Measurements from ENCODE around the gene TNK1. TPM values are rescaled to one million over a fixed set of nuclear protein-coding genes. Genes with fewer than 3 reads are reported as not detected.

Gene TNK1
- total and polyA plus RNA-seq, 10 donors: 4.2 to 16.2 (median 6.6) TPM

DNA sequence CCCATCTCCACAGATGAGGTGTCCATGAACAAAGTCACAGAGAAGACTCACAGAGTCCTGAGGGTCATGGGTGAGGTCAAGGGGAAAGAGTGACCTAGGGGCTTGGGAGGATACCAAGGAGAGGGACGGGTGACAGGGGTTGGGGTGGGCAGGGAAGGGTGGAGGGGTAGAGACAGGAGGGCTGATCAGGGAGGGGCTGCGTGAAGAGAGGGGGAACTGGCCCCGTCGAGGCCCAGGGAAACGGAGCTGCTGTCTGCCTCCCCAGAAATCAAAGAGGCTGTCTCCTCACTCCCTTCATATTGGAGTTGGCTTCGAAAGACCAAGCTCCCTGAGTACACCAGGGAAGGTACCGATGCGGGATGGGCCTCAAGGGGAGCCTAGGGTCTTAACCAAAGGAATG is 25.3 kb upstream of the TNK1 start:
- no peak for DNase-seq
- H3K36me3 ChIP-seq: peaks cover 0 to 9% (median 0%) of the 10 kb centered on the region in 6 donors
- intact Hi-C loops (cut with DNase I; ENCODE audit: low total_unique reads): loop anchor here (5.0 to 10.0 kb wide), 2 partner anchors 82 to 159 kb away; partner anchors contain the start of genes FGF11 and TMEM102
- no peak overlapping the region for H3K4me3 ChIP-seq
- TF ChIP-seq POLR2A (IDR thresholded peaks at IDR 0.05) (no peak), POLR2AphosphoS5 (IDR thresholded peaks at IDR 0.05) (no peak), CTCF (IDR thresholded peaks at IDR 0.05 in 8 of 11, conservative IDR thresholded peaks at IDR 0.05 in 3 of 11) (no peak)
- 78 to 88% (median 80%) methylated on average over 8 of the region's 8 CpGs for WGBS, 5 donors
- H3K27ac ChIP-seq: peak overlapping the region in 3 of 8 donors; percentile 26 to 40 (median 34)
- H3K27me3 ChIP-seq (replicated peaks in 1 of 7): no peaks in the 10 kb centered on the region
- peaks cover 22 to 63% (median 44%) of the 10 kb centered on the region in 6 donors for H3K4me1 ChIP-seq
- H3K9me3 ChIP-seq: no peaks in the 10 kb centered on the region

GRCh38 chr17:7356072-7356549 is 24.8 kb upstream of the TNK1 start:
- peak; percentile 72 to 82 (median 74) for TF ChIP-seq POLR2AphosphoS5 (IDR thresholded peaks at IDR 0.05)
- TF ChIP-seq CTCF (IDR thresholded peaks at IDR 0.05 in 8 of 11, conservative IDR thresholded peaks at IDR 0.05 in 3 of 11): peak; percentile 84 to 99 (median 95)
- TF ChIP-seq POLR2A (IDR thresholded peaks at IDR 0.05): no peak
- 10 to 31% (median 12%) methylated on average over 4 to 12 of the region's 12 CpGs for WGBS, 5 donors
- no peaks in the 10 kb centered on the region for H3K9me3 ChIP-seq
- DNase-seq: peak; percentile 96
- H3K36me3 ChIP-seq: peaks cover 0 to 3% (median 0%) of the 10 kb centered on the region in 6 donors
- H3K4me3 ChIP-seq: peak overlapping the region in 1 of 8 donors; percentile 1
- H3K27ac ChIP-seq: peak overlapping the region in 7 of 8 donors; percentile 0 to 46 (median 26)
- H3K4me1 ChIP-seq: peaks cover 17 to 58% (median 38%) of the 10 kb centered on the region in 6 donors
- no peaks in the 10 kb centered on the region for H3K27me3 ChIP-seq (replicated peaks in 1 of 7)
- intact Hi-C loops (cut with DNase I; ENCODE audit: low total_unique reads): loop anchor here (5.0 to 10.0 kb wide), 2 partner anchors 81 to 159 kb away; partner anchors contain the start of genes FGF11 and TMEM102

DNA sequence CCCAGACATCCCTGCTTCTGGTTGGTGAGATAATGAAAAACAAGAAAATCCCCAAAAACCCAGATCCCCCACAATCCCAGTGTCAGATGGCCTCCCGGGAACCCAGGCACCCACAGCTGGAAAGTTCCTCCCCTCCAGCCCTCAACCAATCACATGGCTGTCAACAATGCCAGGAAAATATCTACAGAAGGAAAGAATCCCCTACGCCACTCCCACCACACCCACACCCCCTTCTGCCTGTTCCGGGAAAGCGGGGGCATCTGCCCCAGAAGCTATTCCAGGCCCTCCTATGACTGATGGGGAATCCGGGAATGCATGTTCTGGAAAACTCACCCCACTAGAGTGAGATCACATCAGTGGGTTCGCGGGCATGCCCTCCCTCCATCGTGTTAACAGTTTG is 24.1 kb upstream of the TNK1 start:
- Histone ChIP-seq H3K27ac (peak overlapping the region in 7 of 8 donors; percentile 0 to 46 (median 26)), H3K4me3 (peak overlapping the region in 1 of 8 donors; percentile 1), H3K36me3 (no peaks in the 10 kb centered on the region), H3K9me3 (no peaks in the 10 kb centered on the region), H3K4me1 (peaks cover 13 to 51% (median 32%) of the 10 kb centered on the region in 6 donors), H3K27me3 (replicated peaks in 1 of 7) (no peaks in the 10 kb centered on the region)
- intact Hi-C loops (cut with DNase I; ENCODE audit: low total_unique reads): loop anchor here (5.0 to 10.0 kb wide), 2 partner anchors 81 to 158 kb away; partner anchors contain the start of genes FGF11 and TMEM102
- no peak for TF ChIP-seq CTCF (IDR thresholded peaks at IDR 0.05 in 8 of 11, conservative IDR thresholded peaks at IDR 0.05 in 3 of 11)
- no peak for TF ChIP-seq POLR2A (IDR thresholded peaks at IDR 0.05)
- TF ChIP-seq POLR2AphosphoS5 (IDR thresholded peaks at IDR 0.05): no peak
- WGBS, 5 donors: 70 to 80% (median 77%) methylated on average over 8 of the region's 8 CpGs
- DNase-seq: no peak

GRCh38 chr17:7357381-7357780 is 23.5 kb upstream of the TNK1 start:
- Histone ChIP-seq H3K4me1 (peaks cover 12 to 45% (median 28%) of the 10 kb centered on the region in 6 donors), H3K9me3 (no peaks in the 10 kb centered on the region), H3K36me3 (no peaks in the 10 kb centered on the region), H3K27ac (peak overlapping the region in 4 of 8 donors; percentile 26 to 65 (median 38)), H3K4me3 (no peak overlapping the region), H3K27me3 (replicated peaks in 1 of 7) (no peaks in the 10 kb centered on the region)
- no peak for TF ChIP-seq POLR2A (IDR thresholded peaks at IDR 0.05)
- no peak for TF ChIP-seq POLR2AphosphoS5 (IDR thresholded peaks at IDR 0.05)
- TF ChIP-seq CTCF (IDR thresholded peaks at IDR 0.05 in 8 of 11, conservative IDR thresholded peaks at IDR 0.05 in 3 of 11): no peak
- intact Hi-C loops (cut with DNase I; ENCODE audit: low total_unique reads): loop anchor here (5.0 to 10.0 kb wide), 2 partner anchors 80 to 157 kb away; partner anchors contain the start of genes FGF11 and TMEM102
- 55 to 93% (median 57%) methylated on average over 2 of the region's 2 CpGs for WGBS, 5 donors
- no peak for DNase-seq
